HG03139 (cell line): ENCODE measurements around the gene PPFIA3.
A peak's percentile ranks its signal among the peaks of the same experiment; 100 is the strongest.
"Not testable (repeated sequence)": the region's sequence is repeated elsewhere in the genome, so short reads cannot be mapped to it uniquely, and the experiment has no call there.

Experiments
- ATAC-seq: cut with Tn5 transposase; IDR thresholded peaks from one replicate; pipeline ENCODE4 v1.9.1; 2021; ENCODE audit not compliant: unreplicated experiment

Gene PPFIA3

DNA sequence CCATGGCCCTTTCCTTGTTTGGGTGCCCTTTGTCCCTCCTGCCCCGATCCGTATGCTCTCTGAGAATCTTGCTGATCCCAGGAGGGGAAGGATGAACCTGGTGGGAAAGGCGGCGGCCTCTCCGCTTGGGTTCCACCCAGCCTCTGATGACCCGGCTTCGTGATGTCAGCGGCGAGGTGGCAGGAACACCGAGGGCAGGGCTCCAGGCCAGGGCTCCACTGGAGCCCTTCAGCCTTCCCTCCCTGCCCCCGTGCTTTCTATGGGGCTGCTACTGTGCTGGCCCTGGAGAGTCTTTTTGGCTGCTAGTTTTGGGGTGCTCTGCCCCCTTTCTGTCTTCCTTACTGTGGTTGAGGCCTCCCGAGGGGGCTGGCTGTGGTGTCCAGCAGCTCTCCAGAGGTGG lies 17.0 kb upstream of the PPFIA3 start:
- no peak for ATAC-seq

DNA sequence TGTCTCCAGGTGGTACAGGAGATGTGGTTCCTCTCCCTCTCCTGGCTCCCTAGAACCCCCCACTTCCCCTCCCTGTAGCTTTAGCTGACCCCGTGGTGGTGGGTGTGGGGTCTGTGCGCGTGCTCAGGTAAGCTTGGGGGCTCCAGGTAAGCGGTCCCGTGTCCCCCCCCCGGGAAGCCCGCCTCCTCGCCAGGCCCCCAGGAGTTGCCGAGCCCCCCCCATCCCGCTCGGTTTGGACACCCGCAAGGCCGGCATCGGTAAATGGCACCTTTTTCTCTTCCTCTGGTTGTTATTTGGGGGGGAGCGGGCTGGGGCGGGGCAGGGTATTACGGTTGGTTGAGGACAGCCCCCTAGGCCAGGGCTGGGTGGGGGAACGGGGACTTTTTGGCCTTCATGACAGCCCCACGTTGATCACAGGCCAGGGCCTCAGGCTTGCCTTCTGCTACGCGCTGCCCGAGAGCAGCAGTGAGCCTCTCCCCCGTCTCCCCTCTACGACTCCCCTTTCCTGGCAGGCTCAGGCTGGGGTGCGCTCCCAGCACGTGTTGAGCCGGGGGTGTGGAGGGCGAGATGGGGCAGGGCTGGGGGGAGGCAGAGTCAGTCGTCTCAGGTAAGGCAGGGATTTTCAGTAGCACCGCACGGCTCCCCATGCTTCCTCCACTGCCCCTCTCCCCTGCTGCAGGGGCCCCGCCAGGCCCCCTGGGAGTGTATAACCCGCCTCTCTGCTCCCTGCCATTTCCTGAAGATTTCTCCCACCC lies 15.8 kb upstream of the PPFIA3 start:
- no peak for ATAC-seq

DNA sequence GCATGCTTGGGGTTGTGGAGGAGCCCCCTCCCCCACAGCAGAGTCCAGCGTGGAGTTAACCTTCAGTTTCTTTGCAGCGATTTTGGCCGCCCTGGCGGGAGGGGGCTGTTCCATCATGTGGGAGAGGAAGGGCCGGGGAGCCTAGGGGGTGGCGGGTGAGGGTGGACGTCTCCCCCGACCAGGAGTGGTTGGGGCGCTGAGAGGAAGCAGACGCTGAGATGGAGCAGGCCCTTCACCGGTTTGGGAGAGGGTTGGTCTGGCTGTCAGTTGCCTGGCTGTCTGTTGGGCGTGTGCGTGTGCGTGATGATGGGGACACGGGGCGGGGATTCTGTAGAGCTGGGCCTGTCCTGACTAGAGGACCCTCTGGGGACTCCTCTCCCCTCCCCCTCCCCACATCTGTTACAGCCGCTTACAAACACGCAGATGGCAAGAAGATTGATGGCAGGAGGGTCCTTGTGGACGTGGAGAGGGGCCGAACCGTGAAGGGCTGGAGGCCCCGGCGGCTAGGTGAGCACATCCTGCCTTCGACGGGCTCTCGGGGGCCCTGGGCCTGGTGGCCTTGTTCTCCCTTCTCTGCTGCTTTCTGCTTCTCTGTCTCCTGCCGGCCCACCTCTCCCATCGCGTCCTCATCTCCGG lies 15.0 kb upstream of the PPFIA3 start:
- ATAC-seq, result no peak

DNA sequence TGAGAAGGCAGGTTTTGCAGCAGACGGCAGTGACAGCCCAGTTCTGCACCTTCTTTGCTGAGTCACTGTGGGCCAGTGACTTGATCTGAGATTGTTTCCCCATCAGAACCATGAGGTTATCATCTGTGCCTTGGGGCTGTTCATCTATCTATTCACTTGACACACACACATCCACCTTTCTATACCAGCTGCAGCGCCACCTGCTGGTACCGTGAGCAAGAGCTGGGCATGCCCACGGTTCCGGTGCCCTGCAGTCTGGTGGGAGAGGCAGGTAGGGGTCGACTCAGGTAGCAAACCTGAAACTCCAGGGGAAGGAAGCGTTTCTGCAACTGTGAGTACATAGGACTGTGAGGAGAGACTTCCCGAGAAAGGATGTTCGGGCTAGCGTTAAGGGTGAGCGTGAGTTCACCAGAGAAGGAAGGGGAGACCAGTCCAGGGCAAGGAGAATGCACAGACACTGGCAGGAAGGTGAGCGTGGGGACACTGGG lies 12.7 kb upstream of the PPFIA3 start:
- no peak for ATAC-seq

DNA sequence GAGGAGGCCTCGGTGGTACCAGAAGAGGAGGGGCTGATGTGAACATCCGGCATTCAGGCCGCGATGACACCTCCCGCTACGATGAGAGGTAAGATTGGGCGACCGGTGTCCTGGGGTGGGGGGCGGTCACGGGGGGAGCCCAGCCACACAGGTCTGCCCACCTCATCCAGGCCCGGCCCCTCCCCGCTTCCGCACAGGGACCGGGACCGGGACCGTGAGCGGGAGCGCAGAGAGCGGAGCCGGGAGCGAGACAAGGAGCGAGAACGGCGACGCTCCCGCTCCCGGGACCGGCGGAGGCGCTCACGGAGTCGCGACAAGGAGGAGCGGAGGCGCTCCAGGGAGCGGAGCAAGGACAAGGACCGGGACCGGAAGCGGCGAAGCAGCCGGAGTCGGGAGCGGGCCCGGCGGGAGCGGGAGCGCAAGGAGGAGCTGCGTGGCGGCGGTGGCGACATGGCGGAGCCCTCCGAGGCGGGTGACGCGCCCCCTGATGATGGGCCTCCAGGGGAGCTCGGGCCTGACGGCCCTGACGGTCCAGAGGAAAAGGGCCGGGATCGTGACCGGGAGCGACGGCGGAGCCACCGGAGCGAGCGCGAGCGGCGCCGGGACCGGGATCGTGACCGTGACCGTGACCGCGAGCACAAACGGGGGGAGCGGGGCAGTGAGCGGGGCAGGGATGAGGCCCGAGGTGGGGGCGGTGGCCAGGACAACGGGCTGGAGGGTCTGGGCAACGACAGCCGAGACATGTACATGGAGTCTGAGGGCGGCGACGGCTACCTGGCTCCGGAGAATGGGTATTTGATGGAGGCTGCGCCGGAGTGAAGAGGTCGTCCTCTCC lies 11.5 kb upstream of the PPFIA3 start:
- no peak for ATAC-seq

DNA sequence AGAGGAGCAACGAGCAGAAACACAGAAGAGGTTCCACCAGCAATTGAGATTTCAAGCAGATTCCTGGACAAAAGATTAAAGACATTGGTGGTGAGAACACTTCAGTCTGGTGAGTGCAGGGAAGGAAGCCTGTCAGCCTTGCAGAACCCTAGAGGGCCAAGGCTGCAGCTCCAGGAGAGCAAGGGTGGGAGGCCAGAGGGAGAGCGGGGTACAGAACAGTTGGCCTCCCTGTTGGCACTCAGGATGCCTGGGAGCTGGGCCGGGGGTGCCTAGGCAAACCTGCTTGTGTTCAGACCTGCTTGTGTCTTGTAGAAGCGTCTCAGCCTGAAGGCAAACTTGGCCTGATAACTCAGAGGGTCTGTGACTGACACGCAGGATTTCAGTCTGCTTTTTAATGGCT lies 10.3 kb upstream of the PPFIA3 start:
- no peak for ATAC-seq

DNA sequence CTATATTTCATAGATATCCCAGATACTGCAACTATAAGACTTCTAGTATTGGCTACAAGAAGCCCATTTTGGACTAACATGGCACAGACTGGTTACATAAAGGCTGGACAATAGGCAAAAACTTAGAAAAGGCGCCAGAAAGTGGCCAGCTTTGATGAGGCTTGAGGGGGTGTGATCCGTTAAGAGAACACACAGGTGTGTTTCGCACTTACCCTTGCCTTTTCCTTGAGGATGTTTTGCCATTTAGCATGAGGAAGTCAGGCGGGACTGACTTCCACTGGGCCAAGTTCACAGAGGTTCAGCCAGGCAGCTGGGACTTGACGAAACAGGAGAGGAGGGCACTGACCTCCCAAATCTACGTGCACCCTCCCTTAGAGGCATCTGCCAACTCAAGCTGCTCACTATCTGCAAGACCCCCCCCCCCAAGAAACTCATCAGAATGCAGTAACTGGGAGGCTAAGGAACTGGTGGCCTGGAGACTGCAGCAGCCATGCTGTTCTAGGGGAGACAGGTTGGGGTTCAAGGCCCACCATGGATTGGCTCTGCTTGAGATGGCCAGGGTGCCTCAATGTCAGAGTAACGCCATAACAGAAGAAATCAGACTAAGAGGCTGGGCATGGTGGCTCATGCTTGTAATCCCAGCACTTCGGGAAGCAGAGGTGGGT lies 9.6 kb upstream of the PPFIA3 start:
- no peak for ATAC-seq

DNA sequence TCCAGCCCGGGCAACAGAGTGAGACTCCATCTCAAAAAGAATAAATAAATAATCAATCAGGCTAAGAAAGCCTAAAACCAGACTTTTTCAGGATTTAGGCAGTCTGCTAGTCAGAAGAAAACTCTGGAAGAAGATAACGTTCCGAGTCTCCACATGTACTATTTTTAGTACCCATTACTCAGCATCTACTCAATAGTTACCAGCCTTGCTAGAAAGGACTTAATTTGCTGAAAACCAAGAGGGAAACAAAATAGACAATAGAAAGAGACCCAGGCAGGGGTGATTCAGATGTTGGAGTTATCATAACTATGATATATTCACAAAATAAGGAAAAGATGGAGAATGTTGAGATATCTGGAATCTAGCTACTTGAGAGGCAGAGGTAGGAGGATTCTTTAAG lies 8.8 kb upstream of the PPFIA3 start:
- ATAC-seq, result no peak

DNA sequence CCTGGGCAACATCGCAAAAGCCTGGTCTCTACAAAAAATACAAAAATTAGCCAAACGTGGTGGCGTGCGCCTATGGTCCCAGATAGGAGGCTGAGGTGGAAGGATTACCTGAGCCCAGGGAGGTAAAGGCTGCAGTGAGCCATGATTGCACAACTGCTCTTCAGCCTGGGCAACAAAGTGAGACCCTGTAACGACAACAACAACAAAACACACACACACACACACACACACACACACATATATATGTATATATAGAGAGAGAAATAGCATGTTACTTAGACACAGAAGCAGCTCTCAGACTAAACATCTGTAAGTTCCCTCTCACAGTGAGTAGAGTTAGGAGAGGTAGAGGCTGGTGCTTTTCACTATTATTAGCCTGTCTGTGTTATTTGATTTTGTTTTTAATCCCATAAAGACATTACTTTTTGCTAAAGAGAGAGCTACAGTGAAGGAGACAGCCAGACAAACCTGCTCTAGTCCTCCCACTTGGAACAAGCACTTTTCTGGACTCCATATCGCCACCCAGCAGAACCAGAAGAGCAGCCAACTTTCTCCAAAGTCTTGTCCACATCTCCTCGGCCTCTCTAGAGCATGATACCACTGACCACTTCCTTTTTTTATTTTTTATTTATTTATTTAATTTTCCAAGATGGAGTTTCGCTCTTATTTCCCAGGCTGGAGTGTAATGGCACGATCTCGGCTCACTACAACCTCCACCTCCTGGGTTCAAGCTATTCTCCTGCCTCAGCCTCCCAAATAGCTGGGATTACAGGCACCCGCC lies 7.9 kb upstream of the PPFIA3 start:
- ATAC-seq, result no peak

DNA sequence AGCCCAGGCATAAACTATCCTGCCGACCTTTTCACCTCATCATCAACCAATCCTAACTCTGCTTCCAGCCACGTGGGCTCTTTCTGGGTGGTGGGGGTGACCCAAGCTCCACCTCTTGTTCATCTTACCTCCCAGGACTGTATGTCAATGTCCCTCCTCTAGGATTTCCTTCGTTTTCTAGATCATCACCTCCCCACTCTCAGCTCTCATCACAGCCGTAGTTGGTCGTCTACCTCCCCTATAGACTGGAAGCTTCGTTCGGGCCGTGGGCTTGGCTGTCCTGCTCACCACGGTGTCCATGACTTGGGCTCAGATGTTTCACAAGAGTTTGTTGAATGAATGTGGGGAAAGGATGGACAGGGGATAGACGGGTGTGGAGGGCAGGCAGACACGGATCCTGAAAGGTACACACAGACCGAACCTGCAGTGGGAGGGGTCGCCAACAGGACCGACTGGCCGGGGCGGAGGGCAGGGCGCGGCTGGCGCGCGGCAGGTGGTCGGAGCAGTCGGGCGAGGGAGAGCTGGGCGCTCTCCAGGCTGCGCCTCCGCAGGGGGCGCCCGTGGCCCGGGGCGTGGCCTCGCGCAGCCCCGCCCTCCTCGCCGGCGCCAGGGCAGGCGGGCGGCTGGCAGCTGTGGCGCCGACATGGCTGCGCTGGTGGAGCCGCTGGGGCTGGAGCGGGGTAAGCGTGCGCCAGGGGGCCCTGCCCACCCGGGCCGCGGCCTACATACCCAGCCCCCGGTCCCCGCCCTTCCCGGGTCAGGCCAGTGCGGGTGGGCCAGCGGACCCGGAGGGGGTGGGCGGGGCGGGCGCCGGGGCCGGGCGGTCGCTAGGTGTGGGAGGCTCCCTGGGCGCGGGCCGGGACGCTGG lies 5.3 kb upstream of the PPFIA3 start, which contains the start of gene LIN7B:
Gene LIN7B (plus strand): TSS at position 609 of the 868 bp plus-strand sequence. CDS start 35 bp downstream, at position 644.
- ATAC-seq, result peak; percentile 44

DNA sequence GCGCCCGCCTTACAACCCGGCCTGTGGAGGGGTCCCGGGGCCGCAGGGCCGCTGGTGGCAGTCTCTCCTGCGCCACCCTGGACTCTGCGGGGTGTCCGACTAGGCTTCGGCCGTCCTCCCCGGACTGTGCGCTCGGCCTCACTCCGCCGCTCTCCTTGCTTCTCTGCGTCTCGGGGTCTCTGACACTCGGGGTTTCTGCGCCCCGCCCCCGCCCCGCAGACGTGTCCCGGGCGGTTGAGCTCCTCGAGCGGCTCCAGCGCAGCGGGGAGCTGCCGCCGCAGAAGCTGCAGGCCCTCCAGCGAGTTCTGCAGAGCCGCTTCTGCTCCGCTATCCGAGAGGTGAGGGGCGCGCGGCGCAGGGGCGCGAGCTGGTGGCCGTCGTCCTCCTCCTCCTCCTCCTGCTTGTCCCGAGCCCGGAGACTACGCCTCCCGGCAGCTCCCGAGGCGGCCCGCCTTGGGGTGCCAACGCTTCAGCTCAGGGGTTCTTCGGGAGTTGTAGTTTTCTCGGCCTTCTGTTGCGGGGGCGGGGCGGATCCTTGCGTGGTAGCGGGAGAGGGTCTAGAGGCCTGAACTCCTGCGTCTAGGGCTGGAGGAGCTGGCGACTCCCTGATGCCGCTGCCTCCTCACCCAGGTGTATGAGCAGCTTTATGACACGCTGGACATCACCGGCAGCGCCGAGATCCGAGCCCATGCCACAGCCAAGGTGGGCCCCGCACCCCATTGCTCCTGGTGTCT lies 4.5 kb upstream of the PPFIA3 start:
- no peak for ATAC-seq

DNA sequence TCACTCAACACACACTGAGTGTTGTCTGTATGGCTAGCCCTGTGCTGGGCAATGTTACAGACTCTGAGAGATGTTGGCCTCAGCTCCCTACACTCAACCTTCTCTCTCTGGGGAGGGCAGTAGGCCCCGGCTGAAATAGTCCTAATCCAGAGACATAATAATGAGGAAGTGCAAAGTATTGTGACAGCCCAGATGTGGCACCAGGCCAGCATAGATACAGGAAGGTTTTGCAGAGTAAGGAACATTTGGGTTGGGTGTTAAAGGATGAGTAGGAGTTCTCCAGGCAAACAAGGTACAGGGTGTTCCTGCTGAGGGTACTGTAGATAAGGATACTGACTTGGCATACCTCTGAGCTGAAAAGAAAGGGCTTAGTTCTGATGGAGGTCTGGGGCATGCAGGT lies 2.8 kb upstream of the PPFIA3 start:
- ATAC-seq, result no peak

DNA sequence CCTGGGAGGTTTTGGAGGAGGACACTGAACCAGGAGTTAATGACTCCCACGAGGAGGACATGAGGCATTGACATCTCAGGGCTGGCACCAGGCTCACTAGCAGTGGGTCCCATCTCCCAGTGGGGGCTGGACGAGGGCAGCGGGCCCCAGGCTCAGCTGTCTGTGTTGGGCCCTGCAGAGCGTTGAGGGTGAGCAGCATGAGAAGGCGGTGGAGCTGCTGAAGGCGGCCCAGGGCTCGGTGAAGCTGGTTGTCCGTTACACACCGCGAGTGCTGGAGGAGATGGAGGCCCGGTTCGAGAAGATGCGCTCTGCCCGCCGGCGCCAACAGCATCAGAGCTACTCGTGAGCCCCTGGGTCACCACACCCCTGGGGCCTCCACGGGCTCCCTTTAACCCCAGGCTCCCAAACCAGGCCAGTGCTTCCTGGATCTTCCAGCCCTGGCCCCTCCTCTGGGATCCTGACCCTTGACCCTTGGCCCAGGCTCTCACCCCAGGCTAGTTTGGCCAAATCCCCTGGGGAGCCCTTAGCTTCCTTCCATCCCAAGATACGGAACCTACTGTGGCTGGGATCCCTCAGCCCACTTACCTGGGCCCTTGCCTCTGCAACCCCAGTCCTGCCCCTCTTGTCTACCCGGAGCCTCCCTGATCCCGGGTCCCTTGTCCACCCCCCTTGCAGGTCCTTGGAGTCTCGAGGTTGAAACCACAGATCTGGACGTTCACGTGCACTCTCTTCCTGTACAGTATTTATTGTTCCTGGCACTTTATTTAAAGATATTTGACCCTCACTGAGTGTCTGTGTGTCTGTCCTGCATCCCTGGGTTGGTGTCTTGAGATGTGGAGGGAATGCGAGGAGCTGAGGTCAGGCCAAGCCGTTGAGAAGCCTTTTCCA lies 1.4 kb upstream of the PPFIA3 start:
- ATAC-seq, result no peak

DNA sequence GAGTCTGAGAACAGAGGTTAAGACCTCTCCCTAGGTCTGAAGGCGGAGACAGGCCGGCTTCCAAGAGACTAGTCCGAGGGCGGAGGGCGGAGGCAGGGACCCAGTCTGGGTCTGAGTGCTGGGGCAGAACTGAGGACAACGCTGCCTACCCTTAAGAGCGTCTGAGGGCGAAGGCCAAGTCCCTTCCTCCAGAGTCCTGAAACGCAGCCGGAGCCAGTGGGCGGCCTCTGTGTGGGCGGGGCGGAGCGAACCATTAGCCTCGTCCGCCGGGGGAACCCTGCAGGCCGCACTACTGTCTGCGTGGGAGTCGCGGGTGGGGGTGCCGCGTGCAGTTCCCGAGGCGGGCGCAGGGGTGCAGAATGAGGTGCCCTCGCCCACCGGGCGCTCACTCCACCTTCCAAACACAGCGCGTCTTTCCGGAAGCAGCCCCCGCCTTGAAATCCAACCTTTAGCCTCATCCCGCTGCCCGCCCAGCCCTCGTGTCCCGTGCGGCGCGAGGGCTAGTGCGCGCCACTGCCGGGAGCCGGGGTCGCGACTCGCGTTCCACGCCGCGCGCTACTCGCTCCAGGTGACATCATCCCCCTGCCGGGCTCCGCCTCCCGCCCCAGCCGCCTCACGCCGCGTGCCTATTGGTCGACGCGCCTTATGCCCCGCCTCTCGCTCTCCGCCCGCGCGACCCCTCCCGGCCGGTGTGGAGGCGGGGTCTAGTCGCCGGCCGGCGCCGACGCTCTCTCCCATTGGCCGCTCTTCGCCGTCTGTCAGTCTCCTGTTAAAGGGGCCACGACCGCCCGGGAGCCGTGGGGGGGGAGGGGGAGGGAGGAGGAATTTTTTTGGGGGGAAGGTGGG lies 556 bp upstream of the PPFIA3 start, which contains the start of gene C19orf73:
Gene C19orf73 (minus strand): TSS at position 579 of the 846 bp plus-strand sequence. CDS start 121 bp downstream, at position 458.
- peak; percentile 65 for ATAC-seq

DNA sequence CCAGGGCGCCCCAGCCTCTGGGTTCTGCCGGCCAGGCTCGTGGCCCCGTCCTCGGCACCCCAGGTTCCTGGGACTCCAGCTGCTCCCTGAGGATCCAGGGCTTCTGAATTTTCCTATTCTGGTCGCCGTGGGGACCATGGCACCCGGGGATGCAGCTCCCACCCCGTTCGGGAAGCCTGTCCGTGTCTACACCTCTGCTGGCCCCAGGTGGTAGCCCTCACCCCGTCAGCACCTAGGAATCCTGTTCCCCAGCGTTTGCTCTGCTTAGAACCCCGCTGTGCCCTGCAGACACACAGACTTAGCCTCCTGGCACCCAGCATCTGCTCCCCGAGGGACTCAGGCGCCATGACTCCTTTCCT lies 960 bp downstream of the PPFIA3 start:
- ATAC-seq, result no peak

DNA sequence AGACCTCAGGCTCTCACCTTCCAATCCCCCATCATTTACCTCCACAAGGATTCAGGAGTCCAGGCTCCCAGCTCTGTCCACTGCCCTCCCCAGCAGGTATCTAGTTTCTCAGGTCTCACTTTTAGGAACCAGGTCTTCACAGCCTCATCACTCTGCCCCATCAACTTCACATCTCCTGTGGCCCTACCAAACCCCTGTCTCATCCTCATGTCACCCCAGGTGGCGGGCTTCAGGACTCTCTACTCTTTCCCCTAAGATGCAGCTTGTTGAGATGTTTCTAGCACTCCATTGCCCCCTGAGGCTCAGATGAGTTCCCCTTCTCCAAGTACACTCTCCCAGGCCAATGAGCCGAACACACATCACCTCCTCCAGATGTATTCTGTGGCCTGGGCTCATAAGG lies 1.5 kb downstream of the PPFIA3 start:
- ATAC-seq, result no peak

DNA sequence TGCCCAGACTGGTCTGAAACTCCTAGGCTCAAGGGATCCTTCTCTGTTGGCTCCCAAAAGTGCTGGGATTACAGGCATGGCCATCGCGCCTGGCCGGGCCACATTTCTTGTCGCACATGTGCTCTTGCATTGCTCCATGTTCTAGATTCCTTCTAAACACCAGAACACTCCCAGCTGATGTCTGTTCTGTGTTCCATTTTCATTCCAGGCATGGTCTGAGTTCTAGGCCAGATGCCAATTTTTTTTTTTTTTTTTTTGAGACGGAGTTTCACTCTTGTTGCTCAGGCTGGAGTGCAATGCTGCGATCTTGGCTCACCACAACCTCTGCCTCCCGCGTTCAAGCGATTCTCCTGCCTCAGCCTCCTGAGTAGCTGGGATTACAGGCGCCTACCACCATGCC lies 2.5 kb downstream of the PPFIA3 start:
- not testable (repeated sequence) for ATAC-seq
